WTC11 (cell line): Measurements from ENCODE around the gene SLC12A8. TPM values are rescaled to one million over a fixed set of nuclear protein-coding genes. Genes with fewer than 3 reads are reported as not detected.

Experiments
- ATAC-seq: fragments of 200-7000 bp; cut with Tn5 transposase; 2 replicates; pipeline ENCODE4 v1.10.0; 2021; ENCODE audit warnings: mild to moderate bottlenecking, moderate library complexity
- CTCF ChIA-PET: fragments of 300-600 bp; sonication (Branson Sonifier 250); formaldehyde crosslinking; loops from one replicate; lab custom pipeline; 2021; ENCODE audit warnings: antibody characterized with exemption; lab: Charles Lee
- POLR2A ChIA-PET: fragments of 350-600 bp; sonication (Branson Sonifier 250); formaldehyde crosslinking; loops from one replicate; lab custom pipeline; 2021; ENCODE audit warnings: antibody characterized with exemption; lab: Charles Lee
- DNase-seq: peaks from one replicate; pipeline ENCODE4 v3.0.0; 2021; ENCODE audit warnings: low spot score
- H3K27ac Mint-ChIP-seq: 2 replicates; pipeline ENCODE4 v1.8.0; 2021; ENCODE audit warnings: mixed read lengths
- H3K27me3 Mint-ChIP-seq: 2 replicates; pipeline ENCODE4 v1.8.0; 2021; ENCODE audit warnings: low read depth, mild to moderate bottlenecking, moderate library complexity, mixed read lengths
- H3K36me3 Mint-ChIP-seq: 2 replicates; pipeline ENCODE4 v1.8.0; 2021; ENCODE audit warnings: mixed read lengths
- H3K4me1 Mint-ChIP-seq: 2 replicates; pipeline ENCODE4 v1.8.0; 2022; ENCODE audit warnings: mixed read lengths
- H3K4me3 Mint-ChIP-seq: 2 replicates; pipeline ENCODE4 v1.8.0; 2021; ENCODE audit warnings: mild to moderate bottlenecking, moderate library complexity, mixed read lengths
- H3K9me3 Mint-ChIP-seq: 2 replicates; pipeline ENCODE4 v1.8.0; 2021; ENCODE audit warnings: mixed read lengths
- ATF2 ChIP-seq: sonication (generic); formaldehyde crosslinking; IDR thresholded peaks from 2 replicates; pipeline ENCODE4 v1.8.1; 2022; ENCODE audit warnings: low read depth, missing genetic modification reagents, borderline replicate concordance
- CREB1 ChIP-seq: sonication (generic); formaldehyde crosslinking; IDR thresholded peaks from 2 replicates; pipeline ENCODE4 v1.8.0; 2023; ENCODE audit warnings: mild to moderate bottlenecking, missing genetic modification reagents
- E2F1 ChIP-seq: sonication (generic); formaldehyde crosslinking; IDR thresholded peaks from 2 replicates; pipeline ENCODE4 v1.8.0; 2022; ENCODE audit warnings: mild to moderate bottlenecking, missing genetic modification reagents
- GRHL2 ChIP-seq: fragments of 250-450 bp; sonication (Bioruptor Pico); IDR thresholded peaks from 2 replicates; pipeline ENCODE4 v1.8.0; 2022; ENCODE audit warnings: mild to moderate bottlenecking, moderate library complexity; ENCODE audit not compliant: insufficient replicate concordance, severe bottlenecking
- GTF2I ChIP-seq: fragments of 250-450 bp; sonication (Bioruptor Pico); conservative IDR thresholded peaks from 2 replicates; pipeline ENCODE4 v1.4.0; 2021; ENCODE audit warnings: mild to moderate bottlenecking
- HMGA2 ChIP-seq: fragments of 250-450 bp; sonication (Bioruptor Pico); IDR thresholded peaks from 2 replicates; pipeline ENCODE4 v1.4.0; 2021; ENCODE audit warnings: mild to moderate bottlenecking, moderate library complexity
- JAZF1 ChIP-seq: fragments of 250-450 bp; sonication (Bioruptor Pico); IDR thresholded peaks from 2 replicates; pipeline ENCODE4 v1.9.0; 2021; ENCODE audit warnings: moderate library complexity, mild to moderate bottlenecking, inconsistent platforms
- MYBL2 ChIP-seq: sonication (generic); formaldehyde crosslinking; IDR thresholded peaks from 2 replicates; pipeline ENCODE4 v1.8.1; 2023; ENCODE audit warnings: mild to moderate bottlenecking, moderate library complexity, missing genetic modification reagents
- NR3C1 ChIP-seq: sonication (generic); formaldehyde crosslinking; conservative IDR thresholded peaks from 2 replicates; pipeline ENCODE4 v1.8.1; 2023; ENCODE audit warnings: low read depth, mild to moderate bottlenecking, missing genetic modification reagents
- RORB ChIP-seq: fragments of 250-450 bp; sonication (Bioruptor Pico); IDR thresholded peaks from 2 replicates; pipeline ENCODE4 v1.9.0; 2021; ENCODE audit warnings: mild to moderate bottlenecking
- TP53 ChIP-seq: sonication (generic); formaldehyde crosslinking; IDR thresholded peaks from 2 replicates; pipeline ENCODE4 v1.8.1; 2023; ENCODE audit warnings: mild to moderate bottlenecking, missing genetic modification reagents
- ZBTB21 ChIP-seq: sonication (generic); formaldehyde crosslinking; IDR thresholded peaks from 2 replicates; pipeline ENCODE4 v1.8.1; 2023; ENCODE audit warnings: mild to moderate bottlenecking, missing genetic modification reagents, borderline replicate concordance
- ZNF263 ChIP-seq: sonication (generic); formaldehyde crosslinking; IDR thresholded peaks from 2 replicates; pipeline ENCODE4 v1.8.1; 2022; ENCODE audit warnings: low read depth, mild to moderate bottlenecking, moderate library complexity, missing genetic modification reagents
- ZNF317 ChIP-seq: sonication (generic); formaldehyde crosslinking; IDR thresholded peaks from 2 replicates; pipeline ENCODE4 v1.8.1; 2023; ENCODE audit warnings: low read depth, mild to moderate bottlenecking, moderate library complexity, missing genetic modification reagents, borderline replicate concordance
- ZNF423 ChIP-seq: fragments of 250-450 bp; sonication (Bioruptor Pico); IDR thresholded peaks from 2 replicates; pipeline ENCODE4 v2.1.2; 2022; ENCODE audit warnings: mild to moderate bottlenecking, moderate library complexity
- ZNF425 ChIP-seq: fragments of 250-450 bp; sonication (Bioruptor Pico); conservative IDR thresholded peaks from 2 replicates; pipeline ENCODE4 v1.9.0; 2021; ENCODE audit warnings: mild to moderate bottlenecking
- total RNA-seq: library from RNA; stranded (reverse); gene quantifications from 3 replicates; pipeline ENCODE4 v1.2.3, GENCODE V29; 2021
- TF ChIP-seq, protein P1 (sequence below): sonication (generic); formaldehyde crosslinking; IDR thresholded peaks from 2 replicates; pipeline ENCODE4 v1.8.1; 2023; ENCODE audit warnings: mild to moderate bottlenecking, missing genetic modification reagents, moderate library complexity
- TF ChIP-seq, protein P2 (sequence below): sonication (generic); formaldehyde crosslinking; IDR thresholded peaks from 2 replicates; pipeline ENCODE4 v1.8.0; 2023; ENCODE audit warnings: mild to moderate bottlenecking, missing genetic modification reagents
- TF ChIP-seq, protein P3 (sequence below): sonication (generic); formaldehyde crosslinking; IDR thresholded peaks from 2 replicates; pipeline ENCODE4 v1.8.0; 2022; ENCODE audit warnings: mild to moderate bottlenecking, missing genetic modification reagents

The SLC12A8 gene
- total RNA-seq, 1 experiment from 2014 or later = 9.1 TPM

DNA sequence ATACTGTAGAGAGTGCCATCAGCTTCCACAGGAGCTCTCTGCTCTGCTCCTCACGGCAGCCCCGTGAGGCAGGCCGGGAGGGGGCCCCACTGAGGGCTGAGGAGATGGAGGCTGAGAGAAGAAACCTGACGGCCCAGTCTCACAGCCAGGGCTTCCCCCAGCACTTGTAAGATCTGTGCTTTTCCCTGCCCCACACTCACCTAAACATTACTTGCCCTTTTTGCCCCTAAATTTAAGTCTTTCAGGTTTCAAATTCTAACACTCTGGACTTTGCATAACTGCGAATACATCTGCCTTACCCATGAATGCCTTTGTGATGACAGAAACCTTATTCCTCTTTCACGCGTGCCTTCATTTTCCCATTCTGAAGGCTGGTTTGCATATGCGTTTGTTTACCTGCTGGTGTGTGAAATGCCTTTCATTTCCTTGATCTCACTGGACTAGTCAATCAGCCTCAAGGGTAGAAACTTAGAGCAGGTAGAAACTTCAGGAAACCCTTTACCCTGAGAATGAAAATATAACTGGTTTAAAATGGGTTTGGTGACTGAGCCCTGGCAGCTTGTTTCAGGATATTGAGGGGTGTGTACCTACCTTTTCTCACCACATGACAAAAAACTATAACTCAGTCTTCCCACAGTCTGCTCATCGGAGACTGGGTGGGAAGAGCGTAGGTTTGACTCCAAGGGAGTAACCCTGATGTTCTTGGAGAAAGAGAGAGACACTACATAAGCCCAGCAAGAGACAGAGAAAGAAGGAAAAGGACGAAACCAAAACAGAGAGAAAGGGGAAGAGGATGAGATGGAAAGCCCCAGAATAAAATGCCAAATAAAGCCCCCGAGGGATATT, 20.1 kb downstream of the SLC12A8 start:
- Mint-ChIP-seq H3K4me1 (peaks cover 53% of the 10 kb centered on the region), H3K36me3 (peaks cover 28% of the 10 kb centered on the region), H3K4me3 (no peak overlapping the region), H3K9me3 (peaks cover 12% of the 10 kb centered on the region), H3K27ac (peak overlapping the region; percentile 96), H3K27me3 (no peaks in the 10 kb centered on the region)
- ATAC-seq = peak; percentile 80
- ChIA-PET CTCF (interaction anchor here (0.6 to 2.3 kb wide), 13 partner anchors 9 to 234 kb away, joined by 3 to 13 read pairs (median 4); no protein-coding TSS in a partner anchor), POLR2A (no interaction called here)
- TF ChIP-seq ZNF425 (CRISPR knock-in tag) = 0 out of 2 replicates have a peak, but pooled peaks have one; percentile 31
- TF ChIP-seq JAZF1 = no peak
- DNase-seq = peak; percentile 55

DNA sequence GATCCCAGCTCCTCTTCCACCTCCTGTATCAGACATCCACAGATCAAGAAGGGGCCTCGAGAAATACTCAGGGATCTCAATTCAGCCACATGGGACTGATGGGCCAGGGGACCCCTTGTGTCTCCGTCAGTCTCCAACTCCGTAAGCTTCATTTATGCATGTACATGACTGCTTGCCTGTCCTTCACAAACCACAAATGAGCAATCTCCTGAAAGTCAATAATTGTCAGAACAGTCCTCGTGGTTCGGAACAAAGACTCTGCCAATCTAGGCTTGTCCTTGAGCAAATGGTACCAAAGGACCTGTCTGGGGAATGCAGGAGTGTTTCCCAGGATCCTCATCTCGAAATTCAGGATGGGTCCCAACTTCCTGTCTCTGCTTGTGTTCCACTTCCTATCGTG, 20.8 kb downstream of the SLC12A8 start:
- ATAC-seq (no peak), DNase-seq (no peak)
- H3K36me3 Mint-ChIP-seq = peaks cover 28% of the 10 kb centered on the region
- H3K4me1 Mint-ChIP-seq = peaks cover 58% of the 10 kb centered on the region
- TF ChIP-seq ZNF317 (CRISPR knock-in tag) (no peak), NR3C1 (CRISPR knock-in tag) (no peak), TP53 (no peak), ATF2 (CRISPR knock-in tag) (no peak), ZNF423 (CRISPR knock-in tag) (no peak), E2F1 (CRISPR knock-in tag) (no peak), CREB1 (CRISPR knock-in tag) (no peak), ZNF263 (no peak), GRHL2 (CRISPR knock-in tag) (no peak), ZBTB21 (CRISPR knock-in tag) (no peak), RORB (CRISPR knock-in tag) (no peak), HMGA2 (CRISPR knock-in tag) (no peak), MYBL2 (no peak), GTF2I (CRISPR knock-in tag) (no peak)
- TF ChIP-seq, protein P1, sequence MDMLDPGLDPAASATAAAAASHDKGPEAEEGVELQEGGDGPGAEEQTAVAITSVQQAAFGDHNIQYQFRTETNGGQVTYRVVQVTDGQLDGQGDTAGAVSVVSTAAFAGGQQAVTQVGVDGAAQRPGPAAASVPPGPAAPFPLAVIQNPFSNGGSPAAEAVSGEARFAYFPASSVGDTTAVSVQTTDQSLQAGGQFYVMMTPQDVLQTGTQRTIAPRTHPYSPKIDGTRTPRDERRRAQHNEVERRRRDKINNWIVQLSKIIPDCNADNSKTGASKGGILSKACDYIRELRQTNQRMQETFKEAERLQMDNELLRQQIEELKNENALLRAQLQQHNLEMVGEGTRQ (CRISPR knock-in tag) = no peak
- TF ChIP-seq, protein P2, sequence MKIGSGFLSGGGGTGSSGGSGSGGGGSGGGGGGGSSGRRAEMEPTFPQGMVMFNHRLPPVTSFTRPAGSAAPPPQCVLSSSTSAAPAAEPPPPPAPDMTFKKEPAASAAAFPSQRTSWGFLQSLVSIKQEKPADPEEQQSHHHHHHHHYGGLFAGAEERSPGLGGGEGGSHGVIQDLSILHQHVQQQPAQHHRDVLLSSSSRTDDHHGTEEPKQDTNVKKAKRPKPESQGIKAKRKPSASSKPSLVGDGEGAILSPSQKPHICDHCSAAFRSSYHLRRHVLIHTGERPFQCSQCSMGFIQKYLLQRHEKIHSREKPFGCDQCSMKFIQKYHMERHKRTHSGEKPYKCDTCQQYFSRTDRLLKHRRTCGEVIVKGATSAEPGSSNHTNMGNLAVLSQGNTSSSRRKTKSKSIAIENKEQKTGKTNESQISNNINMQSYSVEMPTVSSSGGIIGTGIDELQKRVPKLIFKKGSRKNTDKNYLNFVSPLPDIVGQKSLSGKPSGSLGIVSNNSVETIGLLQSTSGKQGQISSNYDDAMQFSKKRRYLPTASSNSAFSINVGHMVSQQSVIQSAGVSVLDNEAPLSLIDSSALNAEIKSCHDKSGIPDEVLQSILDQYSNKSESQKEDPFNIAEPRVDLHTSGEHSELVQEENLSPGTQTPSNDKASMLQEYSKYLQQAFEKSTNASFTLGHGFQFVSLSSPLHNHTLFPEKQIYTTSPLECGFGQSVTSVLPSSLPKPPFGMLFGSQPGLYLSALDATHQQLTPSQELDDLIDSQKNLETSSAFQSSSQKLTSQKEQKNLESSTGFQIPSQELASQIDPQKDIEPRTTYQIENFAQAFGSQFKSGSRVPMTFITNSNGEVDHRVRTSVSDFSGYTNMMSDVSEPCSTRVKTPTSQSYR = no peak
- TF ChIP-seq, protein P3, sequence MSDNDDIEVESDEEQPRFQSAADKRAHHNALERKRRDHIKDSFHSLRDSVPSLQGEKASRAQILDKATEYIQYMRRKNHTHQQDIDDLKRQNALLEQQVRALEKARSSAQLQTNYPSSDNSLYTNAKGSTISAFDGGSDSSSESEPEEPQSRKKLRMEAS (CRISPR knock-in tag) = no peak
- peaks cover 12% of the 10 kb centered on the region for H3K9me3 Mint-ChIP-seq
- no peaks in the 10 kb centered on the region for H3K27me3 Mint-ChIP-seq
- CTCF ChIA-PET = interaction anchor here (0.6 to 2.3 kb wide), 9 partner anchors 10 to 235 kb away, joined by 3 to 13 read pairs (median 4); no protein-coding TSS in a partner anchor
- POLR2A ChIA-PET = interaction anchor here (0.6 kb wide), 1 partner anchor 38 kb away, joined by 3 read pairs; no protein-coding TSS in a partner anchor
- H3K27ac Mint-ChIP-seq = peak overlapping the region; percentile 96
- no peak overlapping the region for H3K4me3 Mint-ChIP-seq
